ENCODE results near the gene WNT5A.

The WNT5A gene

GRCh38 chr3:55480911-55481743 lies 6.0 kb downstream of the WNT5A start:
- no peak for DNase-seq

GRCh38 chr3:55477306-55478303 lies 9.5 kb downstream of the WNT5A start:
- no peak for DNase-seq

GRCh38 chr3:55476515-55476914 lies 10.6 kb downstream of the WNT5A start:
- DNase-seq: no peak

- DNase-seq: no peak
Observed at GRCh38 chr3:55474213-55474632, 12.9 kb downstream of the WNT5A start.

- no peak for DNase-seq
Observed at GRCh38 chr3:55473788-55474187, 13.3 kb downstream of the WNT5A start.

- no peak for DNase-seq
Observed at GRCh38 chr3:55471522-55472280, 15.4 kb downstream of the WNT5A start.

GRCh38 chr3:55471084-55471483 lies 16.0 kb downstream of the WNT5A start:
- no peak for DNase-seq

- no peak for DNase-seq
Observed at GRCh38 chr3:55469957-55470526, 17.1 kb downstream of the WNT5A start.

- no peak for DNase-seq
Observed at GRCh38 chr3:55468251-55468650, 18.9 kb downstream of the WNT5A start.

GRCh38 chr3:55467099-55467498 lies 20.0 kb downstream of the WNT5A start:
- DNase-seq: no peak

- DNase-seq: no peak
Observed at GRCh38 chr3:55466526-55466925, 20.6 kb downstream of the WNT5A start.

GRCh38 chr3:55461896-55462295 lies 25.2 kb downstream of the WNT5A start:
- no peak for DNase-seq

GRCh38 chr3:55459838-55460237 lies 27.3 kb downstream of the WNT5A start:
- no peak for DNase-seq

GRCh38 chr3:55458181-55458790 lies 28.8 kb downstream of the WNT5A start:
- DNase-seq: no peak

- DNase-seq: no peak
Observed at GRCh38 chr3:55455915-55456314, 31.2 kb downstream of the WNT5A start.

- DNase-seq: no peak
Observed at GRCh38 chr3:55454611-55455010, 32.5 kb downstream of the WNT5A start.

GRCh38 chr3:55453886-55454496 lies 33.1 kb downstream of the WNT5A start:
- no peak for DNase-seq

- no peak for DNase-seq
Observed at GRCh38 chr3:55452886-55453285, 34.2 kb downstream of the WNT5A start.

GRCh38 chr3:55449527-55449926 lies 37.6 kb downstream of the WNT5A start:
- DNase-seq: no peak

GRCh38 chr3:55446850-55447249 lies 40.3 kb downstream of the WNT5A start:
- no peak for DNase-seq

GRCh38 chr3:55445551-55445950 lies 41.6 kb downstream of the WNT5A start:
- DNase-seq: no peak

- DNase-seq: no peak
Observed at GRCh38 chr3:55443346-55443745, 43.8 kb downstream of the WNT5A start.
